ENCODE measurements around the gene PLEKHH3. TPM values are rescaled to one million over a fixed set of nuclear protein-coding genes. Genes with fewer than 3 reads are reported as not detected.

Gene PLEKHH3
- total and polyA plus RNA-seq, 10 of the 15 experiments (the other 5 are each of a cell fraction or from before 2014, with no cell fraction given) = 0.31 to 38.0 (median 11.0) TPM

- TF ChIP-seq, protein P1, sequence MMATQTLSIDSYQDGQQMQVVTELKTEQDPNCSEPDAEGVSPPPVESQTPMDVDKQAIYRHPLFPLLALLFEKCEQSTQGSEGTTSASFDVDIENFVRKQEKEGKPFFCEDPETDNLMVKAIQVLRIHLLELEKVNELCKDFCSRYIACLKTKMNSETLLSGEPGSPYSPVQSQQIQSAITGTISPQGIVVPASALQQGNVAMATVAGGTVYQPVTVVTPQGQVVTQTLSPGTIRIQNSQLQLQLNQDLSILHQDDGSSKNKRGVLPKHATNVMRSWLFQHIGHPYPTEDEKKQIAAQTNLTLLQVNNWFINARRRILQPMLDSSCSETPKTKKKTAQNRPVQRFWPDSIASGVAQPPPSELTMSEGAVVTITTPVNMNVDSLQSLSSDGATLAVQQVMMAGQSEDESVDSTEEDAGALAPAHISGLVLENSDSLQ (IDR thresholded peaks at IDR 0.05) = peak; percentile 48; the same call in 1 of the 2 replicates
- peak; percentile 63 for TF ChIP-seq MXI1 (IDR thresholded peaks at IDR 0.05; ENCODE audit: low read depth, low read length)
- TF ChIP-seq, protein P2, sequence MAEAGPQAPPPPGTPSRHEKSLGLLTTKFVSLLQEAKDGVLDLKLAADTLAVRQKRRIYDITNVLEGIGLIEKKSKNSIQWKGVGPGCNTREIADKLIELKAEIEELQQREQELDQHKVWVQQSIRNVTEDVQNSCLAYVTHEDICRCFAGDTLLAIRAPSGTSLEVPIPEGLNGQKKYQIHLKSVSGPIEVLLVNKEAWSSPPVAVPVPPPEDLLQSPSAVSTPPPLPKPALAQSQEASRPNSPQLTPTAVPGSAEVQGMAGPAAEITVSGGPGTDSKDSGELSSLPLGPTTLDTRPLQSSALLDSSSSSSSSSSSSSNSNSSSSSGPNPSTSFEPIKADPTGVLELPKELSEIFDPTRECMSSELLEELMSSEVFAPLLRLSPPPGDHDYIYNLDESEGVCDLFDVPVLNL (IDR thresholded peaks at IDR 0.05; ENCODE audit: low read depth, low read length) = peak; percentile 59; the same call in 1 of the 2 replicates
- TF ChIP-seq NFYB (IDR thresholded peaks at IDR 0.05; ENCODE audit: insufficient read depth, low read depth, low read length) = peak; percentile 94
- TF ChIP-seq, protein P3, sequence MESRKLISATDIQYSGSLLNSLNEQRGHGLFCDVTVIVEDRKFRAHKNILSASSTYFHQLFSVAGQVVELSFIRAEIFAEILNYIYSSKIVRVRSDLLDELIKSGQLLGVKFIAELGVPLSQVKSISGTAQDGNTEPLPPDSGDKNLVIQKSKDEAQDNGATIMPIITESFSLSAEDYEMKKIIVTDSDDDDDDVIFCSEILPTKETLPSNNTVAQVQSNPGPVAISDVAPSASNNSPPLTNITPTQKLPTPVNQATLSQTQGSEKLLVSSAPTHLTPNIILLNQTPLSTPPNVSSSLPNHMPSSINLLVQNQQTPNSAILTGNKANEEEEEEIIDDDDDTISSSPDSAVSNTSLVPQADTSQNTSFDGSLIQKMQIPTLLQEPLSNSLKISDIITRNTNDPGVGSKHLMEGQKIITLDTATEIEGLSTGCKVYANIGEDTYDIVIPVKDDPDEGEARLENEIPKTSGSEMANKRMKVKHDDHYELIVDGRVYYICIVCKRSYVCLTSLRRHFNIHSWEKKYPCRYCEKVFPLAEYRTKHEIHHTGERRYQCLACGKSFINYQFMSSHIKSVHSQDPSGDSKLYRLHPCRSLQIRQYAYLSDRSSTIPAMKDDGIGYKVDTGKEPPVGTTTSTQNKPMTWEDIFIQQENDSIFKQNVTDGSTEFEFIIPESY (IDR thresholded peaks at IDR 0.05) = no peak
- peak; percentile 27; the same call in 1 of the 2 replicates for TF ChIP-seq HDGF (IDR thresholded peaks at IDR 0.05)
- TF ChIP-seq BHLHE40 (IDR thresholded peaks at IDR 0.05; ENCODE audit: borderline replicate concordance in 1 of 2, low read depth in 2 of 2, low read length in 1 of 2) = peak; percentile 74 to 76; a peak in 3 of 4 replicates
- TF ChIP-seq SRF (IDR thresholded peaks at IDR 0.05; ENCODE audit: low read depth in 2 of 2, low read length in 2 of 2) = no peak
- TF ChIP-seq FOS (IDR thresholded peaks at IDR 0.05; ENCODE audit: borderline replicate concordance, extremely low read depth, insufficient read length) = peak; percentile 74
- TF ChIP-seq ATF7 (IDR thresholded peaks at IDR 0.05; ENCODE audit: low read depth) = peak; percentile 97
- TF ChIP-seq FOXK2 (IDR thresholded peaks at IDR 0.05) = no peak
- no peak for TF ChIP-seq GATAD2B (conservative IDR thresholded peaks at IDR 0.05; ENCODE audit: low read depth)
- 0 out of 2 replicates have a peak, but pooled peaks have one; percentile 23 for TF ChIP-seq RB1 (IDR thresholded peaks at IDR 0.05; ENCODE audit: borderline replicate concordance)
- TF ChIP-seq RELB (IDR thresholded peaks at IDR 0.05; ENCODE audit: low read depth) = peak; percentile 38; the same call in 1 of the 2 replicates
- no peak for TF ChIP-seq NFIC (IDR thresholded peaks at IDR 0.05; ENCODE audit: low read depth, low read length)
- TF ChIP-seq BRCA1 (IDR thresholded peaks at IDR 0.05; ENCODE audit: low read depth, low read length) = peak; percentile 49; the same call in 1 of the 2 replicates
- TF ChIP-seq NFXL1 (IDR thresholded peaks at IDR 0.05; ENCODE audit: borderline replicate concordance) = no peak
- TF ChIP-seq RFX5 (IDR thresholded peaks at IDR 0.05; ENCODE audit: low read depth, low read length) = peak; percentile 90
- TF ChIP-seq CHD2 (IDR thresholded peaks at IDR 0.05; ENCODE audit: borderline replicate concordance, low read depth, low read length) = peak; percentile 82
- TF ChIP-seq, protein P4, sequence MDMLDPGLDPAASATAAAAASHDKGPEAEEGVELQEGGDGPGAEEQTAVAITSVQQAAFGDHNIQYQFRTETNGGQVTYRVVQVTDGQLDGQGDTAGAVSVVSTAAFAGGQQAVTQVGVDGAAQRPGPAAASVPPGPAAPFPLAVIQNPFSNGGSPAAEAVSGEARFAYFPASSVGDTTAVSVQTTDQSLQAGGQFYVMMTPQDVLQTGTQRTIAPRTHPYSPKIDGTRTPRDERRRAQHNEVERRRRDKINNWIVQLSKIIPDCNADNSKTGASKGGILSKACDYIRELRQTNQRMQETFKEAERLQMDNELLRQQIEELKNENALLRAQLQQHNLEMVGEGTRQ (IDR thresholded peaks at IDR 0.05; ENCODE audit: borderline replicate concordance, low read depth, low read length) = peak; percentile 86
- TF ChIP-seq USF1 (IDR thresholded peaks at IDR 0.05; ENCODE audit: borderline replicate concordance, extremely low read length, insufficient read depth, low read depth, low read length) = peak; percentile 93
Observed at GRCh38 chr17:42677012-42677857, 441 bp upstream of the PLEKHH3 start (continued).
